Muscle of arm (tissue), 14 donors: Measurements from ENCODE around the gene BRD8. TPM values are rescaled to one million over a fixed set of nuclear protein-coding genes. Genes with fewer than 3 reads are reported as not detected.
"Not testable (repeated sequence)": the region's sequence is repeated elsewhere in the genome, so short reads cannot be mapped to it uniquely, and the experiment has no call there.

ENCODE experiments used
- DNase-seq: peaks from one replicate; pipeline ENCODE4 v3.0.0-alpha.2; 2013
- long read RNA-seq, 11 donors: transcript quantifications; one replicate each; lab custom pipeline, GENCODE V29; 2026
- polyA plus RNA-seq, 12 donors: library from polyadenylated mRNA; unstranded; fragments of 120-200 nt; gene quantifications; one replicate each; pipeline ENCODE4 v1.2.1, GENCODE V29; 2013; ENCODE audit not compliant: insufficient read length in 12 of 12

The BRD8 gene, protein sequence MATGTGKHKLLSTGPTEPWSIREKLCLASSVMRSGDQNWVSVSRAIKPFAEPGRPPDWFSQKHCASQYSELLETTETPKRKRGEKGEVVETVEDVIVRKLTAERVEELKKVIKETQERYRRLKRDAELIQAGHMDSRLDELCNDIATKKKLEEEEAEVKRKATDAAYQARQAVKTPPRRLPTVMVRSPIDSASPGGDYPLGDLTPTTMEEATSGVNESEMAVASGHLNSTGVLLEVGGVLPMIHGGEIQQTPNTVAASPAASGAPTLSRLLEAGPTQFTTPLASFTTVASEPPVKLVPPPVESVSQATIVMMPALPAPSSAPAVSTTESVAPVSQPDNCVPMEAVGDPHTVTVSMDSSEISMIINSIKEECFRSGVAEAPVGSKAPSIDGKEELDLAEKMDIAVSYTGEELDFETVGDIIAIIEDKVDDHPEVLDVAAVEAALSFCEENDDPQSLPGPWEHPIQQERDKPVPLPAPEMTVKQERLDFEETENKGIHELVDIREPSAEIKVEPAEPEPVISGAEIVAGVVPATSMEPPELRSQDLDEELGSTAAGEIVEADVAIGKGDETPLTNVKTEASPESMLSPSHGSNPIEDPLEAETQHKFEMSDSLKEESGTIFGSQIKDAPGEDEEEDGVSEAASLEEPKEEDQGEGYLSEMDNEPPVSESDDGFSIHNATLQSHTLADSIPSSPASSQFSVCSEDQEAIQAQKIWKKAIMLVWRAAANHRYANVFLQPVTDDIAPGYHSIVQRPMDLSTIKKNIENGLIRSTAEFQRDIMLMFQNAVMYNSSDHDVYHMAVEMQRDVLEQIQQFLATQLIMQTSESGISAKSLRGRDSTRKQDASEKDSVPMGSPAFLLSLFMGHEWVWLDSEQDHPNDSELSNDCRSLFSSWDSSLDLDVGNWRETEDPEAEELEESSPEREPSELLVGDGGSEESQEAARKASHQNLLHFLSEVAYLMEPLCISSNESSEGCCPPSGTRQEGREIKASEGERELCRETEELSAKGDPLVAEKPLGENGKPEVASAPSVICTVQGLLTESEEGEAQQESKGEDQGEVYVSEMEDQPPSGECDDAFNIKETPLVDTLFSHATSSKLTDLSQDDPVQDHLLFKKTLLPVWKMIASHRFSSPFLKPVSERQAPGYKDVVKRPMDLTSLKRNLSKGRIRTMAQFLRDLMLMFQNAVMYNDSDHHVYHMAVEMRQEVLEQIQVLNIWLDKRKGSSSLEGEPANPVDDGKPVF
- polyA plus RNA-seq = 10 to 100 TPM in 11 of 12 donors, not detected in 1; 43.5 to 86.9 (median 57.1) TPM
- long read RNA-seq, donor 1, transcript BRD8-226 (6 exons, 557 nt) = major isoform, 12 of 34 reads
- long read RNA-seq, donor 1, partial matches to known transcripts = 19 of 34 reads
- long read RNA-seq, donor 1, other reads (novel, unspliced or antisense) = 0 of 34 reads
- long read RNA-seq, donor 2, transcript BRD8-226 (6 exons, 557 nt) = major isoform, 5 of 12 reads
- long read RNA-seq, donor 2, partial matches to known transcripts = 6 of 12 reads
- long read RNA-seq, donor 2, other reads (novel, unspliced or antisense) = 0 of 12 reads
- long read RNA-seq, donor 3, partial matches to known transcripts = 0 of 6 reads
- long read RNA-seq, donor 3, other reads (novel, unspliced or antisense) = 0 of 6 reads
- long read RNA-seq, donor 4, partial matches to known transcripts = 0 of 4 reads
- long read RNA-seq, donor 4, other reads (novel, unspliced or antisense) = 0 of 4 reads
- long read RNA-seq, donor 5, transcript BRD8-226 (6 exons, 557 nt) = major isoform, 6 of 39 reads
- long read RNA-seq, donor 5, partial matches to known transcripts = 28 of 39 reads
- long read RNA-seq, donor 5, other reads (novel, unspliced or antisense) = 0 of 39 reads
- long read RNA-seq, donor 6, partial matches to known transcripts = 0 of 2 reads
- long read RNA-seq, donor 6, other reads (novel, unspliced or antisense) = 0 of 2 reads
- long read RNA-seq, donor 7, partial matches to known transcripts = 0 of 2 reads
- long read RNA-seq, donor 7, other reads (novel, unspliced or antisense) = 0 of 2 reads
- long read RNA-seq, donor 8, transcript BRD8-226 (6 exons, 557 nt) = major isoform, 7 of 17 reads
- long read RNA-seq, donor 8, partial matches to known transcripts = 6 of 17 reads
- long read RNA-seq, donor 8, other reads (novel, unspliced or antisense) = 0 of 17 reads
- long read RNA-seq, donor 9, partial matches to known transcripts = 0 of 5 reads
- long read RNA-seq, donor 9, other reads (novel, unspliced or antisense) = 0 of 5 reads
- long read RNA-seq, donor 10, partial matches to known transcripts = 0 of 8 reads
- long read RNA-seq, donor 10, other reads (novel, unspliced or antisense) = 0 of 8 reads
- long read RNA-seq, donor 11, transcript BRD8-226 (6 exons, 557 nt) = major isoform, 5 of 15 reads
- long read RNA-seq, donor 11, partial matches to known transcripts = 6 of 15 reads
- long read RNA-seq, donor 11, other reads (novel, unspliced or antisense) = 0 of 15 reads

DNA sequence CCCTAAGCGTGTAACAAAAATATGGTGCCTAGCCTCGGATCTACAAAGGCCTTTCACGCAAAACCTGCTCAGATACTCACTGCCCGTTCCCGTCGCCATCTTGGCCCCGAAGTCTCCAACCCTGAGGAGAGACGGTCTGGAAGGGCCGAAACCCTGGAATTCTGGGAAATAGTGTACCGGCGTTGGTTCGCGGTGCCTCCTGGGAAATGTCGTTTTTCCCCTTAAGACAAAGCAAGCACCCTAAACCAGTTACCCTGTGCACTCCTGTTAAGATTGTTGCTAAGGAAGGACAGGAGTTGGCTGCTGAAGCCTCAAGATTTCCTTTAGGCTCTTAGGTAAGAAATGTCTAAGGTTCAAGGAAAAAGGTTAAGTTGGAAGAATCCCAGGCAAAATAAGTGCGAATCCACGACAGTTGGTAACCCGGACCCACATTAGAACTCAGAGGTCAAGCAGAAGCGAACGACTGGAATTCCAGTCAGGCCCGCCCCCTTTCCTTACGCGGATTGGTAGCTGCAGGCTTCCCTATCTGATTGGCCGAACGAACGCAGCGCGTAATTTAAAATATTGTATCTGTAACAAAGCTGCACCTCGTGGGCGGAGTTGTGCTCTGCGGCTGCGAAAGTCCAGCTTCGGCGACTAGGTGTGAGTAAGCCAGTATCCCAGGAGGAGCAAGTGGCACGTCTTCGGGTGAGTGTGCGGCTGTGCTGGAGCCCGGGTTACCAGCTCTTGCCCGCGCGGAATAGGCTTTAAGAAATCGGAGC is at the start of gene BRD8, which contains the start of gene KIF20A:
TSS of gene BRD8 (minus strand) at position 115 of the 761 bp plus-strand sequence. CDS start at position 99, 16 bp downstream.
TSS of gene KIF20A (plus strand) at position 597 of the 761 bp plus-strand sequence. CDS start 569 bp downstream, outside the sequence.
- DNase-seq = peak; percentile 97

DNA sequence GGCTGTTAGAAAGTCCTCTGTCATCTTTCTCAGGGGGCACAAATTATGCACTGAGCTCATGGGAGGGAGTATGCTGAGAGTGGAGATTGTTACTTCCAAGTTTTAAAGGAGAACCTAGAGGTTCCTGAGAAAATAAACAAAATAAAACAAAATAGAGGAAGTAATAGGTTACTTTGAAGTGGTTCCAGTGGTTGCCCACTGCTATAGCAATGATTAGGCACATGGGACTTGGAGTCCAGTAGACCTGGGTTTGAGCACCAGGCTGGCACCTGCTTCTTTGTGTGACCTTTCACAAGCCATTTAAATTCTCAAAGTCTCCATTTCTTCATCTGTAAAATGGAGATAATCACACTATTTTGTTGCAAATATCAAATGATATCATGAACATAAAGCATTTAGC is 48.5 kb upstream of the BRD8 start:
- no peak for DNase-seq

DNA sequence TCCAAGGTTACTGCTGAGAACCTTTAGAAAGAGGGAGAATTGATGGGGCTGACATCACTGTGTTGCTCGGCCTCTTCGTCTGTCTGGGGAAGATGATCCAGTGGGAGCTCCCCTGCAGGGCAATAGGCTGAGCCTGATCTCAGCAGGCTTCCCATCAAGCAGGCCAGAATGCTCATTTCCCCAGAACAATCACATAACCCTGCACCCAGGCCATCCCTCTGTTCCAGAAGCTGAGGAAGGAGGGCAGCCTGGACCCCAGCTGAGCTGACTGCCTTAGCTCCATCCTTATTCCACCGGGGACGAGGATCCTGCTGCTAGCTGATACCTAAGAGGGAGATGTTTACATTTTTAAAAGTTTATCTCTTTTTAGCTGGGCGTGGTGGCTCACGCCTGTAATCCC is 46.3 kb upstream of the BRD8 start:
- DNase-seq = no peak

DNA sequence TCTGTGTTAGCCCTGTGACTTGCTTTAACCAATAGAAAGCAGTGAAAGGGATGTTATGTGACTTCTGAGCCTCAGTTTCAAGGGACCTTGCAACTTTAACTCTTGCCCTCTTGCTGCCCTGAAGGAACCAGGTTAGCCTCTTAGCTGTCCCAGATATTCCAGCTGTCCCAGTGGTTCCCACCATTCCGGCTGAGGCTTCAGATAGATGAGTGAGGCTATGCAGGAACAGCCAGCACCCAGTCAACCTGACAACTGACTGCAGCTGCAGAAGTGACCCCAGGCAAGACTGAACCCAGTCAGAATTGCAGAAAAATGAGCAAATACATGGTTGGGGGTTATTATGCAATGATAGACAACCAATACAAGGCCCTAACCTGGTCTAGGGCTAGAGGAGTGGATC is 45.1 kb upstream of the BRD8 start:
- DNase-seq = no peak

DNA sequence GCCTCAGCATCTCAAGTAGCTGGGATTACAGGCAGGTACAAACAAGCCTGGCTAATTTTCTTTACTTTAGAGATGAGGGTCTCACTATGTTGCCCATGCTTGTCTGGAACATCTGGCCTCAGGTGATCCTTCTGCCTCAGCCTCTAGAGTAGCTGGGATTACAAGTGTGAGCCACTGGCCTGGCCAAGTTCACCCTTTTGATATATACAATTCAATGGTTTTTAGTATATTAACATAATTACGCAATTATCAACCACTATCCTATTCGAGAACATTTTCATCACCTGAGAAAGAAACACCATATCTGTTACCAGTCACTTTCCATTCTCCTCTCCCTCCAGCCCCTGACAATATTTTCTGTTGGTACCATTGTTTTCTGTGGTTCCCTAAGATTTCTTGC is 38.4 kb upstream of the BRD8 start:
- DNase-seq = no peak

DNA sequence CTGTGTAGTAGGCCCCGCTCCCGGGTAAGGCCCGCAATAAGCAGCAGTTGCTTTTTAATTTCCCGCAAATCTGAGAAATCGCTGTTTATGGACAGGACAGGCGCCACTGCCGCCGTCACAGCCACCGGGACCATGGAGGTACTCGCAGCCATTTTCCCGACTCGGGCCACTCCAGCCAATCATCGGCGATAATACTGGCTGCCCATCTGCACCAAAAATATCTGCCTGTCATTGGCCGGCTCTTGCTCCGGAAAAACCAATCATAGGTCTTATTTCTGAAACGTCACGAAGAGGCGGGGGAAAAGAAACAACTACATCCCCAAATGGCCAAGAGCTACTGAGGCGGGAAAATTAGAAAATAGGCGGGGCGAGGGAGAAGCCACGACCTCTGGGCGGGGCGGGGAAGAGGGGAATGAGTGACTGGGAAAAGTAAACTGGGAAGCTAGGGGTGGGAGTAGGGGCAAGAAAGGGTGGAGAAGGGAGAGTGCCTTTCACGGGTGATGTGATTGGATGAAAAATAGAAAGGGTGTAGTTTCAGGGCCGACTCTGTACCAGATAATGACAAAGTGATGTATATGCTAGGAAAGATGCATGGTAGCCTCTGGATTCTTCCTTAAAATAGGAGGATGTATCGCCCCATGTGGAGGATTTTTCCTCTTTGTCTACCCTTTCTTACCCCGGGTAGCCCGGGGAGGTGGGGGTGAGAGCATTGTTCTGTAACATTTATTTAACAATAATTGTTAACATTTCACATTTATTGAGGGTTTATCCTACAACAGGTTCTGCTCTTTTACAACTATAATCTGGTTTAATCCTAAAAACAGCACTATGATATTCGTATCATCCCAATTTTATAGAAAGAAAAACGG is 35.0 kb upstream of the BRD8 start, which contains the start of gene CDC23:
TSS of gene CDC23 (minus strand) at position 163 of the 869 bp plus-strand sequence. CDS start at position 152, 11 bp downstream.
- peak; percentile 98 for DNase-seq

DNA sequence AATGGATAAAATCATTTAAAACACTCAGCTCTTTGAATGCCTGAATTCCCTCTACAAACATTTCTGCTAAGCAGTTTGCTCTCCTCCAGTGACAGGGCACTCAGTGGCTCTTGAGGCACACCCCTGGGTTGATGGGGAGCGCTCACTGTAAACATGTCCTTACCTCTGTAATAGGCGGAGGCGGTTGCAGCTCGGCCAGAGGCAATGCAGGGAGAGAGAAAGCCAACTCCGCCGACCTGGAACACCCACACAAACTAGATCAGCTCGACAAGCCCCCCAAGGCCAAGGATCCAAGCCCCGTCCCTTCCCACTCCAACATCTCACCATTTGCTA is 34.4 kb upstream of the BRD8 start:
- no peak for DNase-seq

DNA sequence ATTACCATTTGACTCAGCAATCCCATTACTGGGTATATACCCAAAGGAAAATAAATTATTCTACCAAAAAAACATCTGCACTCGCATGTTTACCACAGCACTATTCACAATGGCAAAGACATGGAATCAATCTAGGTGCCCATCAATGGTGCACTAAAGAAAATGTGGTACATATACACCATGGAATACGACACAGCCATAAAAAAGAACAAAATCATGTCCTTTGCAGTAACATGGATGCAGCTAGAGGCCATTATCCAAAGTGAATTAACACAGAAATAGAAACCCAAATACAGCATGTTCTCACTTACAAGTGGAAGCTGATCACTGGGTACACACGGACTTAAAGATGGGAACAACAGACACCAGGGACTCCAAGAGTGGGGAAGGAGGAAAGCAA is 32.6 kb upstream of the BRD8 start:
- no peak for DNase-seq

DNA sequence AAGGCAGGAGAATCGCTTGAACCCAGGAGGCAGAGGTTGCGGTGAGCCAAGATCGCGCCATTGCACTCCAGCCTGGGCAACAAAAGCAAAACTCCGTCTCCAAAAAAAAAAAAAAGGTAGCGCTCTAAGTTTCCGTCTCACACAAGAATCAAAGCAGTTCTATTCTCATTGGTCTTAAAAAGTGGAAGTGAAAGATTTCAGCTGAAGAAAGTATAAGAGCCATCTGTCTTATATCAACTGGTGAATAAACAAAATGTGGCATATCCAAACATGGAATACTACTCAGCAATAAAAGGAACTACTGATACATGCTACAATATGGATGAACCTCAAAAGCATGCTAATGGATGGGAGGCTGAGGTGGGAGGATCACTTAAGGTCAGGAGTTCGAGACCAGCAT is 15.4 kb upstream of the BRD8 start:
- DNase-seq = not testable (repeated sequence)

DNA sequence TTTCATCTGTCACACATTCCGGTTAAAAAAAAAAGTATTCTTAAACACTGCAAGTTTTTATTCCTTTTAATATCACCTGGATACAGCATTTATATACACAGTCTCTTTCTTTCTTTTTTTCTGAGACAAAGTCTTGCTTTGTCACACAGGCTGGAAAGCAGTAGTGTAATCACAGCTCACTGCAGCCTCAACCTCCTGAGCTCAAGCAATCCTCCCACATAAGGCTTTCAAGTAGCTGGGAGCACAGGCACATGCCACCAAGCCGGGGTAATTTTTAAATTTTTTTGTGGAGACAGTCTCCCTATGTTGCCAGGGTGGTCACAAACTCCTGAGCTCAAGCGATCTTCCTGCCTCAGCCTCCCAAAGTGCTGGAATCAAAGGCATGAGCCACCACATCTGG is 14.4 kb upstream of the BRD8 start:
- no peak for DNase-seq

DNA sequence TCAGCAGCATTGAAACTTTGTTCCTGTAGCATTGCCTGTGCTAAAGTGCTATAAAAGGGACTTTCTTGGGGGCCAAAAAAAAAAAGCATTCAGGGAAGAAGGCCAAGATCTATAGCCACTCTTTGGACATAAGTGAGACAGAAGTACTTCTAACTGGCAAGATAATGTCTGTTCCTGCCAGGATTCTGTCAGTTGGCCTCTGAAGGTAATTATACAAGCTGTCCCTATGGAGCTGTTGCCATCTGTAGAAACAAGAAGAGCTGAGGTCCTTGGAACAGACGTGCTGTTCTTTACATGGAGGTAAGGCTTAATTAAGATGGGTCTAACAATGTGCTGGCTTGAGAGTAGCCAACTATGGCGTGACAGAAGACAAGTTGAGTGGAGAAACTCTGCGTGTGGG is 10.2 kb upstream of the BRD8 start:
- DNase-seq = no peak

DNA sequence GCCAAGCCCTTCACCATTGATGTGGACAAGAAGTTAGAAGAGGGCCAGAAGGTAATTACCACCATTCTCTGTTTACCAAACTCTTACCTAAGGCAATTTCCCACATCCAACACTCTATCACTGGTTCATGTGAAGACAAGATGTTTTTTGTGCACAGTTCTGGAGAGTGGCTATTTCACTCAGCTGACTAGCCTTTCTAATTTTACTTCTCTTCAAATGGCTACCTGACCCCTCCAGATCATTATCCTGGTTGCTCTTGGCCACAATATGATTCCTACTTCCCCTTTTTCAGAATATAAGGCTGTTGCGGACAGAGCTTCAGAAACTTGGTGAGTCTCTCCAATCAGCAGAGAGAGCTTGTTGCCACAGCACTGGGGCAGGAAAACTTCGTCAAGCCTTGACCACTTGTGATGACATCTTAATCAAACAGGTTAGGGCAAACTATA is 7.6 kb upstream of the BRD8 start:
- DNase-seq = no peak

DNA sequence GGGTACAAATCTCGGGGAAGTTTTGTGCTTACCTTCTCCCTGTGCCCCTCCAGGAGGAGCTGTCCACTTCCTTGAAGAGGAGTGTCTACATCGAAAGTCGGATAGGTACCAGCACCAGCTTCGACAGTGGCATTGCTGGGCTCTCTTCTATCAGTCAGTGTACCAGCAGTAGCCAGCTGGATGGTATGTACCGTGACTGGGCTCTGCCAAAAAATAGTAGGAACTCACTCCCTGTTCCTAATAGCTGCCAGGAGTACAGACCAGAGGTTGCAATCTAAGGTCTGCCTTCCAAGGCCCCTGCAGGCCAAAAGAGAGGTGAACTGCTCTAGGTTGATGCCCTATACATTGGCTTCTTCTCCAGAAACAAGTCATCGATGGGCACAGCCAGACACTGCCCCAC is 4.4 kb upstream of the BRD8 start:
- no peak for DNase-seq

DNA sequence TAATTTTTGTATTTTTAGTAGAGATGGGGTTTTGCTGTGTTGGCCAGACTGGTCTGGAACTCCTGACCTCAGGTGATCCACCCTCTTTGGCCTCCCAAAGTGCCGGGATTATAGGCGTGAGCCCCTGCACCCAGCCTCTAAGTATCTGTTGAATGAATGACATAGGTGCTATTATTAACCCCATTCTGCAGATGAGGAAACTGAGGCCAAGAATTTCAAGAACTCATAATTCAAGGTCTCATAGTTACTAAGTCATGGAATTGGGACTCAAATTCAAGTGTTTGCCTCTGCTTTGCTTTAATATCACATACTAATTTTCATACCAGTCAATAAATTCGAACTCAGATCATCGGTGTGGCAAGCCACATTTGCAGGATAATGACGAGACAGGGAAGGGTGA is 2.4 kb upstream of the BRD8 start:
- no peak for DNase-seq

DNA sequence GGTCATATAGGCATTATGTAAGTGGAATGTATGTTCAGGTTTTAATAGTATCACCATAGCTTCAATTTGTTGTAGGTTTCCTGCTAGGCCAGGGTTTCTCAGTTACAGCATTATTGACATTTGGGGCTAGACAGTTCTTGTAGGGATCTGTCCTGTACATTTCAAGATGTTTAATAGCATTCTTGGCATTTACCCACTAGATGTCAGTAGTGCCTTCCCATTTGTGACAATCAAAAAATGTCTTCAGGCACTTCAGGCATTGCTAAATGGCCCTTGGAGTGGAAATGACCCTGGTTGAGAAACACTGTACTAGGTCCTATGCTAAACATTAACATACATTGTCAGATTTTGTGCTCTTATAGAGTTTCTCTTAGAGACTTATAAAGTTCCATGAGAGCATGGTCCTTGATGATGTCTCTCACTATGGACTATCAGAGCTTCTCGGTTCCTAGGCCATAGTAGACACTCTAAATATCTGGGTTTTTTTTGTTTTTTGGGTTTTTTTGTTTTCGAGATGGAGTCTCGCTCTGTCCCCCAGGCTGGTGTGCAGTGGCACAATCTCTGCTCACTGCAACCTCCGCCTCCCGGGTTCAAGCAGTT is 1.9 kb upstream of the BRD8 start:
- DNase-seq = peak; percentile 21

DNA sequence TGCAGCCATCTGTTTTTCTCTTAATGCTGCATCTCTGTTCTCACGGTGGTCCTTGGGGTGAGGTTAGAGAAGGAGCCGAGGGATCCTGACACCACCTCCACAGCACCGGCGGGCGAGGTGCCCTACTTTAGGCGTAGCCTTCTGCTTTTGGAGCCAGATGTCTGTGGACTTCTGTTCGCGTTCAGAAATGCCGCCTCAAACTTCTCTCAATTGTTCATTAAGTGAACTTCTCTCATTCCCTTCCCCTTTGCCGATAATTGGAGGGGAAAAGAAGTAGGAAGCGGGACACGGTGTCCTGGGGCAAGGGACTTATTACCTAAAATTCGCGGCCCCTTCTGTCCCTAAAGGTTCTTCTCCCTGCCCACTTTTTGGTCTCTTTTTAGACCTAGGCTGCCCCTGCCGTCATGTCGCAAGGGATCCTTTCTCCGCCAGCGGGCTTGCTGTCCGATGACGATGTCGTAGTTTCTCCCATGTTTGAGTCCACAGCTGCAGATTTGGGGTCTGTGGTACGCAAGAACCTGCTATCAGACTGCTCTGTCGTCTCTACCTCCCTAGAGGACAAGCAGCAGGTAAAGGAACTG is 937 bp upstream of the BRD8 start:
- no peak for DNase-seq
